GM23248 (cell line): ENCODE results near the gene IGFBP3. TPM values are rescaled to one million over a fixed set of nuclear protein-coding genes. Genes with fewer than 3 reads are reported as not detected.

ENCODE experiments used
- DNase-seq: peaks from one replicate; pipeline ENCODE4 v3.0.0-alpha.2; 2015
- H2AFZ ChIP-seq: fragments of 200-600 bp; sonication (generic); 2 replicates; pipeline ENCODE4 v1.6.1; 2016; ENCODE audit warnings: antibody characterized with exemption
- H3F3A ChIP-seq: fragments of 200-600 bp; sonication (generic); 2 replicates; pipeline ENCODE4 v1.6.1; 2016; ENCODE audit warnings: mild to moderate bottlenecking, antibody characterized with exemption, mixed run types; ENCODE audit not compliant: insufficient read depth
- H3K27ac ChIP-seq: fragments of 200-600 bp; sonication (generic); 2 replicates; pipeline ENCODE4 v1.5.1; 2016; ENCODE audit warnings: mild to moderate bottlenecking
- H3K27me3 ChIP-seq: fragments of 200-600 bp; sonication (generic); replicated peaks from 2 replicates; pipeline ENCODE4 v1.6.1; 2016; ENCODE audit warnings: mild to moderate bottlenecking; ENCODE audit not compliant: insufficient read depth
- H3K36me3 ChIP-seq: fragments of 200-600 bp; sonication (generic); 2 replicates; pipeline ENCODE4 v1.6.1; 2016; ENCODE audit warnings: low read depth, mild to moderate bottlenecking
- H3K4me1 ChIP-seq: fragments of 200-600 bp; sonication (generic); 2 replicates; pipeline ENCODE4 v1.6.1; 2016; ENCODE audit warnings: mild to moderate bottlenecking; ENCODE audit not compliant: insufficient read depth
- H3K4me2 ChIP-seq: fragments of 200-600 bp; sonication (generic); one replicate; pipeline ENCODE4 v1.6.1; 2016; ENCODE audit warnings: mild to moderate bottlenecking; ENCODE audit not compliant: unreplicated experiment
- H3K4me3 ChIP-seq: fragments of 200-600 bp; sonication (generic); 2 replicates; pipeline ENCODE4 v1.5.1; 2016; ENCODE audit warnings: mild to moderate bottlenecking
- H3K79me2 ChIP-seq: fragments of 200-600 bp; sonication (generic); 2 replicates; pipeline ENCODE4 v1.6.1; 2016; ENCODE audit warnings: mild to moderate bottlenecking; ENCODE audit not compliant: insufficient read depth
- H3K9ac ChIP-seq: fragments of 200-600 bp; sonication (generic); 2 replicates; pipeline ENCODE4 v1.6.1; 2016; ENCODE audit warnings: mild to moderate bottlenecking
- H3K9me2 ChIP-seq: fragments of 200-600 bp; sonication (generic); 2 replicates; pipeline ENCODE4 v1.6.1; 2016; ENCODE audit warnings: mixed run types, mild to moderate bottlenecking, moderate library complexity; ENCODE audit not compliant: insufficient read depth
- H3K9me3 ChIP-seq: fragments of 200-600 bp; sonication (generic); one replicate; pipeline ENCODE4 v1.6.1; 2017; ENCODE audit warnings: low read depth
- H4K20me1 ChIP-seq: fragments of 200-600 bp; sonication (generic); 2 replicates; pipeline ENCODE4 v1.6.0; 2016; ENCODE audit not compliant: insufficient read depth
- EZH2 ChIP-seq: fragments of 200-600 bp; sonication (generic); IDR thresholded peaks from 2 replicates; pipeline ENCODE4 v1.6.1; 2018; ENCODE audit warnings: antibody characterized with exemption, mild to moderate bottlenecking; ENCODE audit not compliant: insufficient read depth, poor library complexity, severe bottlenecking
- EZH2phosphoT487 ChIP-seq: fragments of 200-600 bp; sonication (generic); IDR thresholded peaks from 2 replicates; pipeline ENCODE4 v1.6.1; 2018; ENCODE audit warnings: antibody characterized with exemption, moderate library complexity, mild to moderate bottlenecking, low read depth; ENCODE audit not compliant: insufficient read depth
- WGBS, 2 experiments: methylation state at CpG; one replicate each; pipeline ENCODE4 v1.1.6; 2015 to 2017; ENCODE audit warnings: low lambda C conversion rate in 2 of 2, low coverage in 1 of 2; ENCODE audit errors: missing lambda C conversion rate in 2 of 2; 5-methylcytosine and 5-hydroxymethylcytosine counted together
- in situ Hi-C: fragments of 300-500 bp; cut with MboI; formaldehyde crosslinking; loops from 2 replicates; pipeline ENCODE4 v1.15.0; 2020
- polyA plus RNA-seq: library from polyadenylated mRNA; unstranded; fragments of >200 nt; fragmentation: Nextera tagmentation; extraction: Ambion mirVana; gene quantifications from 2 replicates; pipeline ENCODE4 v1.2.1, GENCODE V29; 2016
- total RNA-seq: library from RNA; depleted of rRNA; stranded (reverse); fragments of >200 nt; shearing (Covaris generic); gene quantifications from 2 replicates; pipeline ENCODE4 v1.2.3, GENCODE V29; 2014

Gene IGFBP3
- total and polyA plus RNA-seq, 2 experiments from 2014 or later = 17,437 to 29,310 TPM

DNA sequence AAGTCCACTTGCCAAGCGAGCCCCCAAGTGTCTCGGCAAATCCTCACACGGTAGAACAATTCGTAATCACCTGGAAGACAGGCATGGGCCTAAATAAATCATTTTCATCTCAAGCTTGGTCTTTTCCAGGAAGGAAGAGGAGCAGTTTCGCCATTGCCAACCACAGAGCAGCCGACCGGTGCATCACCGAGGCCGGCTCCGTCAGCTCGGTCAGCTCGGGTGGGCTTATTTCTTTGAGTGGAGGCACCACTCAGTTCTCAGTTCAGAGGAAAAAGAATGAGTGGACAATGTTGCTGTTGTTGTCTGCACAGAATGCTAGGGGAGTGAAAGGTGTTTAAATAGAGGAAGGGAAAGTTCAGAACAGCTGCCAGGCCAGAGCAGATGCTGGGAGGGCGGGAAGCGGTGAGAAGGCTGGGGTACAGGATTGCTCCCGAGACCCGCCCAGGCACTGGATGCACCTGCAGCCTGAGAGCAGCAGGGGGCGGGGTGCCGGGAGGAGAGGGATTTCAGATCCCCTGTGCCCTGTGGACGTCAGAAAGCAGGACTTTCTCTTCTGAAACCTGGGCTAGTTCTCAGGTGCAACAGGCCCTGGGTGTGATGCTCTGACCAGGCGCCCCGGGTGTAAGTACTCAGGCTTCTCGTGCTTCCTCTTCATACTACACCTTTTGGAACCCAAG, 17.7 kb upstream of the IGFBP3 start:
- H3K4me3 ChIP-seq = no peak overlapping the region
- no peaks in the 10 kb centered on the region for H3K9me2 ChIP-seq
- no peak overlapping the region for H2AFZ ChIP-seq
- no peaks in the 10 kb centered on the region for H3F3A ChIP-seq
- no peak overlapping the region for H3K9ac ChIP-seq
- H3K27me3 ChIP-seq = no peaks in the 10 kb centered on the region
- no peaks in the 10 kb centered on the region for H3K36me3 ChIP-seq
- no peak for TF ChIP-seq EZH2phosphoT487
- no peak for TF ChIP-seq EZH2
- DNase-seq = no peak
- H3K27ac ChIP-seq = no peak overlapping the region
- H3K79me2 ChIP-seq = no peaks in the 10 kb centered on the region
- H3K4me2 ChIP-seq = no peak overlapping the region
- WGBS, 2 experiments = 85% methylated on average over 22 of the region's 22 CpGs
- H3K9me3 ChIP-seq = no peaks in the 10 kb centered on the region
- no peaks in the 10 kb centered on the region for H3K4me1 ChIP-seq
- no peaks in the 10 kb centered on the region for H4K20me1 ChIP-seq
- in situ Hi-C loops = no loop called here

DNA sequence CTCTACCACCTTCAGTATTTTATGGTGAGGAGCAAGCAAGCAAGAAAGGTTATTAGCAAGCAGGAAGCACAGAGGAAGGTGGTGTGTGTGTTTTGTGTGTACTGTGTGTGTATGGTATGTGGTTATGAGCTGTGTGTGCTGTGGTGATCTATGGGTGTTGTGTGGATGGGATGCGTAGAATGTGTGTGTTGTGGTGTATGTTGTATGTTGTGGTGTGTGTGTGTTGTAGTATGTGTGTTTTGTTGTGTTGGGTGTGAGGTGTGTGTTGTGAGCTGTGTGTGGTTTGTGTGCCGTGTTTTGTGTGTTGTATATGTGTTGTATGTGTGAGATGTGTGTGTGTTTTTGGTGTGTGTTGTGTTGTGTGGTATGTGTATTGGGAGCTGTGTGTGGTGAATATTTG, 16.8 kb upstream of the IGFBP3 start:
- H3K36me3 ChIP-seq = no peaks in the 10 kb centered on the region
- no peak overlapping the region for H3K4me3 ChIP-seq
- no peak overlapping the region for H3K27ac ChIP-seq
- no peaks in the 10 kb centered on the region for H3K27me3 ChIP-seq
- no peak overlapping the region for H2AFZ ChIP-seq
- no peak overlapping the region for H3K4me2 ChIP-seq
- in situ Hi-C loops = no loop called here
- H3K9me3 ChIP-seq = no peaks in the 10 kb centered on the region
- no peak overlapping the region for H3K9ac ChIP-seq
- H3K9me2 ChIP-seq = no peaks in the 10 kb centered on the region
- H3F3A ChIP-seq = no peaks in the 10 kb centered on the region
- no peaks in the 10 kb centered on the region for H3K79me2 ChIP-seq
- no peaks in the 10 kb centered on the region for H3K4me1 ChIP-seq
- no peaks in the 10 kb centered on the region for H4K20me1 ChIP-seq
- TF ChIP-seq EZH2phosphoT487 (no peak), EZH2 (no peak)
- DNase-seq = no peak
- WGBS, 2 experiments = 96 to 98% methylated on average over 2 of the region's 2 CpGs

DNA sequence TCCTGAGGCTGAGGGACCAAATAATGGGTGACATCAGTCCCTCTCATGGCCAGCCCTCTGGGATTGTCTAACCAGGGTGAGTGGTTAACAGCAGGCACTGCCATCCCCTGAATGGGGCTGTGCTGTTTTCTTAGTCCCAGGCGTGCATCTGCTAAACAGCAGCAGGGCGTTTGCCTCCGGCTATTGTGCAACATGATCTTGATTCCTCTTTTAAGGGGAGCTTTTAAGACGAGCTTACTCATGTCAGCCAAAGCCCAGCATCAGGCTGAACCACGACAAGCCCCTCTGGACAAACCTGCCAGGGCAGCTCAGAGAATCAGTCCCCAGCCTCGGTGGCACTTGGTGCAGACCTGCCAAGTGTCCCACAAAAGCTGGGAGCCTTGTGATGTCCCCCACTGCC, 16.2 kb upstream of the IGFBP3 start:
- H3K79me2 ChIP-seq = no peaks in the 10 kb centered on the region
- peak; percentile 39 for DNase-seq
- in situ Hi-C loops = no loop called here

DNA sequence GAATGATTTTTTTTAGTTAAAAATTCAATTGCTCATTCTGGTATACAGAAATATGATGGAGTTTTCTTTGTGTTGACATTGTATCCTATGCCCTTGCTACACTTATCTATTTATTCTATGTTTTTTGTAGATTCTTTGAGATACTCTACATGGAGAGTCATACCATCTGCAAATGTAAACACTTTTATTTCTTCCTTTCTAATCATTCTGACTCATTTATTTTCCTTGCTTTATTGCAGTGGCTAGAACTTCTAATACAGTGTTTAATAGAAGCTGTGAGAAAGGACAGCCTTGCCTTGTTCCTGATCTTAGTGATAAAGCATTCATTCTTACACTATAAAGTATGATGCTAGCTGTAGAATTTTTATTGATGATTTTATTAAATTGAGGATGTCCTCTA, 9.9 kb upstream of the IGFBP3 start:
- TF ChIP-seq EZH2 (no peak), EZH2phosphoT487 (no peak)
- Histone ChIP-seq H3K9me2 (no peaks in the 10 kb centered on the region), H3K4me3 (no peak overlapping the region), H3K27me3 (no peaks in the 10 kb centered on the region), H3K79me2 (no peaks in the 10 kb centered on the region), H3K27ac (no peak overlapping the region), H3F3A (no peaks in the 10 kb centered on the region), H3K4me2 (no peak overlapping the region), H4K20me1 (no peaks in the 10 kb centered on the region), H3K9ac (no peak overlapping the region), H3K36me3 (no peaks in the 10 kb centered on the region), H2AFZ (no peak overlapping the region), H3K9me3 (no peaks in the 10 kb centered on the region), H3K4me1 (no peaks in the 10 kb centered on the region)
- in situ Hi-C loops = no loop called here
- no peak for DNase-seq

More for the DNA sequence above, 16.2 kb upstream of the IGFBP3 start:
- Histone ChIP-seq H3K9me2 (no peaks in the 10 kb centered on the region), H3K9me3 (no peaks in the 10 kb centered on the region), H3F3A (no peaks in the 10 kb centered on the region), H3K9ac (no peak overlapping the region), H3K36me3 (no peaks in the 10 kb centered on the region), H3K4me3 (no peak overlapping the region), H3K4me1 (no peaks in the 10 kb centered on the region), H3K27me3 (no peaks in the 10 kb centered on the region), H3K27ac (no peak overlapping the region), H3K4me2 (no peak overlapping the region), H2AFZ (no peak overlapping the region), H4K20me1 (no peaks in the 10 kb centered on the region)
- no peak for TF ChIP-seq EZH2
- TF ChIP-seq EZH2phosphoT487 = no peak
- WGBS, 2 experiments = 32 to 33% methylated on average over 6 of the region's 6 CpGs

DNA sequence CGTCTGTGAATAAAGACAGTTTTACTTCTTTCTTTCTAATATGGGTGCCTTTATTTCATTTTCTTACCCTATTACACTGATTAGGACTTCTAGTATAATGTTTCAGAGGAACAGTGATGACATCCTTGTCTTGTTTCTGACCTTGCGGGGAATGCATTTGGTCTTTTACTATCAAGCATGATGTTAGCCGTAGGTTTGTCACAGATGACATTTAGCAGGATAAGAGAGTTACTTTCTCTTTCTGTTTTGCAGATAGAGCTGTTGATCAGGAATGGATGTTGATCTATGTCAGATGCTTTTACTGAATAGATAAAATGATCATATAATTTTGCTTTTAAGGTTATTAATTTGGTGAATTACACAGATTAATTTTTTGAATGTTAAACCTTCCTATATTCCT, 6.6 kb upstream of the IGFBP3 start:
- Histone ChIP-seq H3K4me1 (peaks cover 24% of the 10 kb centered on the region), H3K9ac (no peak overlapping the region), H4K20me1 (no peaks in the 10 kb centered on the region), H3K9me2 (no peaks in the 10 kb centered on the region), H3K9me3 (no peaks in the 10 kb centered on the region), H3K79me2 (no peaks in the 10 kb centered on the region), H3K4me3 (no peak overlapping the region), H3K4me2 (no peak overlapping the region), H2AFZ (no peak overlapping the region), H3K27ac (no peak overlapping the region), H3F3A (peaks cover 21% of the 10 kb centered on the region), H3K36me3 (no peaks in the 10 kb centered on the region), H3K27me3 (no peaks in the 10 kb centered on the region)
- WGBS, 2 experiments = 96 to 98% methylated on average over 3 of the region's 3 CpGs
- TF ChIP-seq EZH2phosphoT487 = no peak
- DNase-seq = no peak
- in situ Hi-C loops = no loop called here
